ENCODE data around the gene SPATS2. TPM values are rescaled to one million over a fixed set of nuclear protein-coding genes. Genes with fewer than 3 reads are reported as not detected.

The SPATS2 gene
- total RNA-seq, 1 experiment from 2014 or later, result 56.3 TPM

DNA sequence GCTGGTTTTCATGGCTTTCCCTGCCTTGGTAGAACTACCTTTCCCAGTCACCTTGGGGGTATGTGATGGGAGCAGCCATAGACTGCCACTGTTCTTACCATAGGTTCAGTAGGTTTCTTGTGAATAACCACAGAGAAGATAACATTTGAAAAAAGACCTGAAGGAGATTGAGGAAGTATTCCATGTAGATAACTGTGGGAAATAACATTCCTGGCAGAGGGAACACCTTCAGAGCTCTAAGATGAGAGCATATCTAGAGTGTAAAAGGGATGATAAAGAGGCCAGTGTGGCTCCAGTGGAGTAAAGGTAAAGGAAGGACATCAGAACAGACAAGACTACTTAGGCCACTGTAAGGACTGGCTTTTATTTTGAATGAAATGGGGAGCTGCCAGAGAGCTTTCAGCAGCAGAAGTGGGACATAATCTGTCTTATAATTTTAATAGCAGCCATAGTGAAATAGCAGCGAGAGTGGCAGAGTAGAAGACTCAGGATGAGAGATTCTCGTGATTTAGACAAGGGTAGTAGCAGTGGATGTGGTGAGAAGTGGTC lies 88.9 kb downstream of the SPATS2 start:
- Histone ChIP-seq H3K4me3 (ENCODE audit: low read depth in 2 of 2, low read length in 2 of 2) (no peak overlapping the region), H3K27me3 (ENCODE audit: control insufficient read depth, insufficient read depth, low read length) (no peaks in the 10 kb centered on the region), H3K9me3 (ENCODE audit: control insufficient read depth, insufficient read depth, low read depth, low read length) (no peaks in the 10 kb centered on the region), H3K4me1 (ENCODE audit: control insufficient read depth, insufficient read depth, low read length) (no peaks in the 10 kb centered on the region), H3K36me3 (ENCODE audit: control insufficient read depth, insufficient read depth, low read length) (0 out of 2 replicates have a peak, but pooled peaks cover 2% of the 10 kb centered on the region), H3K27ac (ENCODE audit: low read length) (no peak overlapping the region)
- intact Hi-C loops (cut with micrococcal nuclease; ENCODE audit: unreplicated experiment) (no loop called here), in situ Hi-C loops (cut with HindIII; ENCODE audit: low pct_unique_long_range_greater_than_20kb, low sequenced_read_pairs) (no loop called here)
- DNase-seq (ENCODE audit: low read depth, low spot score) (no peak), ATAC-seq (no peak)
- BruUV-seq (replicated peaks), result no TSS peak
- CTCF ChIA-PET, result no interaction called here
- TF ChIP-seq, protein P1, sequence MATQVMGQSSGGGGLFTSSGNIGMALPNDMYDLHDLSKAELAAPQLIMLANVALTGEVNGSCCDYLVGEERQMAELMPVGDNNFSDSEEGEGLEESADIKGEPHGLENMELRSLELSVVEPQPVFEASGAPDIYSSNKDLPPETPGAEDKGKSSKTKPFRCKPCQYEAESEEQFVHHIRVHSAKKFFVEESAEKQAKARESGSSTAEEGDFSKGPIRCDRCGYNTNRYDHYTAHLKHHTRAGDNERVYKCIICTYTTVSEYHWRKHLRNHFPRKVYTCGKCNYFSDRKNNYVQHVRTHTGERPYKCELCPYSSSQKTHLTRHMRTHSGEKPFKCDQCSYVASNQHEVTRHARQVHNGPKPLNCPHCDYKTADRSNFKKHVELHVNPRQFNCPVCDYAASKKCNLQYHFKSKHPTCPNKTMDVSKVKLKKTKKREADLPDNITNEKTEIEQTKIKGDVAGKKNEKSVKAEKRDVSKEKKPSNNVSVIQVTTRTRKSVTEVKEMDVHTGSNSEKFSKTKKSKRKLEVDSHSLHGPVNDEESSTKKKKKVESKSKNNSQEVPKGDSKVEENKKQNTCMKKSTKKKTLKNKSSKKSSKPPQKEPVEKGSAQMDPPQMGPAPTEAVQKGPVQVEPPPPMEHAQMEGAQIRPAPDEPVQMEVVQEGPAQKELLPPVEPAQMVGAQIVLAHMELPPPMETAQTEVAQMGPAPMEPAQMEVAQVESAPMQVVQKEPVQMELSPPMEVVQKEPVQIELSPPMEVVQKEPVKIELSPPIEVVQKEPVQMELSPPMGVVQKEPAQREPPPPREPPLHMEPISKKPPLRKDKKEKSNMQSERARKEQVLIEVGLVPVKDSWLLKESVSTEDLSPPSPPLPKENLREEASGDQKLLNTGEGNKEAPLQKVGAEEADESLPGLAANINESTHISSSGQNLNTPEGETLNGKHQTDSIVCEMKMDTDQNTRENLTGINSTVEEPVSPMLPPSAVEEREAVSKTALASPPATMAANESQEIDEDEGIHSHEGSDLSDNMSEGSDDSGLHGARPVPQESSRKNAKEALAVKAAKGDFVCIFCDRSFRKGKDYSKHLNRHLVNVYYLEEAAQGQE (IDR thresholded peaks at IDR 0.05; ENCODE audit: insufficient read depth in 1 of 2, low read depth in 2 of 2, low read length in 1 of 2), result no peak
- no peak for TF ChIP-seq SIN3A (IDR thresholded peaks at IDR 0.05; ENCODE audit: borderline replicate concordance, insufficient read depth, low read depth, low read length)
- TF ChIP-seq, protein P2, sequence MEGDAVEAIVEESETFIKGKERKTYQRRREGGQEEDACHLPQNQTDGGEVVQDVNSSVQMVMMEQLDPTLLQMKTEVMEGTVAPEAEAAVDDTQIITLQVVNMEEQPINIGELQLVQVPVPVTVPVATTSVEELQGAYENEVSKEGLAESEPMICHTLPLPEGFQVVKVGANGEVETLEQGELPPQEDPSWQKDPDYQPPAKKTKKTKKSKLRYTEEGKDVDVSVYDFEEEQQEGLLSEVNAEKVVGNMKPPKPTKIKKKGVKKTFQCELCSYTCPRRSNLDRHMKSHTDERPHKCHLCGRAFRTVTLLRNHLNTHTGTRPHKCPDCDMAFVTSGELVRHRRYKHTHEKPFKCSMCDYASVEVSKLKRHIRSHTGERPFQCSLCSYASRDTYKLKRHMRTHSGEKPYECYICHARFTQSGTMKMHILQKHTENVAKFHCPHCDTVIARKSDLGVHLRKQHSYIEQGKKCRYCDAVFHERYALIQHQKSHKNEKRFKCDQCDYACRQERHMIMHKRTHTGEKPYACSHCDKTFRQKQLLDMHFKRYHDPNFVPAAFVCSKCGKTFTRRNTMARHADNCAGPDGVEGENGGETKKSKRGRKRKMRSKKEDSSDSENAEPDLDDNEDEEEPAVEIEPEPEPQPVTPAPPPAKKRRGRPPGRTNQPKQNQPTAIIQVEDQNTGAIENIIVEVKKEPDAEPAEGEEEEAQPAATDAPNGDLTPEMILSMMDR (IDR thresholded peaks at IDR 0.05), result no peak
- TF ChIP-seq TCF7L2 (IDR thresholded peaks at IDR 0.05; ENCODE audit: low read depth, low read length), result no peak
- TF ChIP-seq POLR2AphosphoS5 (IDR thresholded peaks at IDR 0.05; ENCODE audit: low read depth, low read length), result no peak
- POLR2A ChIA-PET, result interaction anchor here (0.5 kb wide), 2 partner anchors 12 to 59 kb away, joined by 6 to 8 read pairs; no protein-coding TSS in a partner anchor

DNA sequence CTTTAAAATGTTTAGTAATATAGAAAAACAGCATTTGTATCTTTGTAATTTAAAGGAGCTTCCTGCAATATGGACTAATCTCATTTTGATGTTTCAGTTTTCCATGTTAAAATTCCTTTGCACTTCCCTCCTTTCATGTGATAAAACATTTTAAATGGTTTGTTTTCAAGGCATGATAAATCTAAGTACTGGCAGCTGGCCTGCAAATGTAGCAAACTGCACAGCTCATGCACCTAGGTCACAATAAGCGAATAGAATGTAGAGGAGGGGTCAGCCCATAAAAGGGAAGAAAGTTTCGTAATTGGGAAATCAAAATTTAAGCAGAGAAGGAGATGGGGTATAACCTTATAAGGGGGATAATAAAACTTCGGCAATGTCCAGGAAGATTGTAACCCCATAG lies 91.6 kb downstream of the SPATS2 start:
- H3K27ac ChIP-seq (ENCODE audit: low read length), result no peak overlapping the region
- BruUV-seq (replicated peaks), result no TSS peak
- in situ Hi-C loops (cut with HindIII; ENCODE audit: low pct_unique_long_range_greater_than_20kb, low sequenced_read_pairs) (no loop called here), intact Hi-C loops (cut with micrococcal nuclease; ENCODE audit: unreplicated experiment) (no loop called here)
- no peaks in the 10 kb centered on the region for H3K4me1 ChIP-seq (ENCODE audit: control insufficient read depth, insufficient read depth, low read length)
- ChIA-PET POLR2A (interaction anchor here (0.7 kb wide), 1 partner anchor 100 kb away, joined by 9 read pairs; no protein-coding TSS in a partner anchor), CTCF (no interaction called here)
- H3K27me3 ChIP-seq (ENCODE audit: control insufficient read depth, insufficient read depth, low read length), result no peaks in the 10 kb centered on the region
- no peak for ATAC-seq
- TF ChIP-seq TCF7L2 (IDR thresholded peaks at IDR 0.05; ENCODE audit: low read depth, low read length), result no peak
- TF ChIP-seq, protein P2 (IDR thresholded peaks at IDR 0.05), result no peak
- no peak for TF ChIP-seq POLR2AphosphoS5 (IDR thresholded peaks at IDR 0.05; ENCODE audit: low read depth, low read length)
- TF ChIP-seq SIN3A (IDR thresholded peaks at IDR 0.05; ENCODE audit: borderline replicate concordance, insufficient read depth, low read depth, low read length), result no peak
- TF ChIP-seq, protein P1 (IDR thresholded peaks at IDR 0.05; ENCODE audit: insufficient read depth in 1 of 2, low read depth in 2 of 2, low read length in 1 of 2), result no peak
- H3K9me3 ChIP-seq (ENCODE audit: control insufficient read depth, insufficient read depth, low read depth, low read length), result no peaks in the 10 kb centered on the region
- no peak for DNase-seq (ENCODE audit: low read depth, low spot score)
- H3K4me3 ChIP-seq (ENCODE audit: low read depth in 2 of 2, low read length in 2 of 2), result no peak overlapping the region
- H3K36me3 ChIP-seq (ENCODE audit: control insufficient read depth, insufficient read depth, low read length), result peaks cover 5% of the 10 kb centered on the region; the same call in 1 of the 2 replicates

All from Panc1 (cell line).